Measurements from ENCODE around the gene HAL. TPM values are rescaled to one million over a fixed set of nuclear protein-coding genes. Genes with fewer than 3 reads are reported as not detected.

HAL gene
- total and polyA plus RNA-seq, 4 donors: 0.29 to 1.6 (median 0.33) TPM; not detected in 1

DNA sequence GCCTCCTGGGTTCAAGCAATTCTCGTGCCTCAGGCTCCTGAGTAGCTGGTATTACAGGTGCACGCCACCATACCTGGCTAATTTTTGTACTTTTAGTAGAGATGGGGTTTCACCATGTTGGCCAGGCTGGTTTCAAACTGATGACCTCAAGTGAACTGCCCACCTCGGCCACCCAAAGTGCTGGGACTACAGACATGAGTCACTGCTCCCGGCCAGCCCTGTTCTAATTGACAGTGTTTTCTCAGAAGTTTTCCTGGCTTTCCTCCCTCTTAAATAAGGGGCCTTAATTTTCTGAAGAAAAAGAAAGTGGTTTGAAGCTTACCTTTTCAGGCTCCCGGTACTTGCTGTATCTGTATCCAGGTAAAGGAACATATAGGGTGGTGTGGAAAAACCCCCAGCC, 1.7 kb downstream of the HAL start:
- Histone ChIP-seq H3K4me1 (ENCODE audit: control insufficient read depth, insufficient read depth, low read length) (no peaks in the 10 kb centered on the region), H3K36me3 (ENCODE audit: control insufficient read depth, insufficient read depth, low read length) (peaks cover 3% of the 10 kb centered on the region), H3K4me3 (ENCODE audit: low read depth, low read length) (no peak overlapping the region), H3K27ac (ENCODE audit: low read depth, low read length) (no peak overlapping the region), H3K9me3 (ENCODE audit: control insufficient read depth, insufficient read depth, low read length) (no peaks in the 10 kb centered on the region), H3K27me3 (ENCODE audit: control insufficient read depth, insufficient read depth, low read length) (no peaks in the 10 kb centered on the region)
- no peak for DNase-seq (ENCODE audit: low read depth in 4 of 6, low spot score in 6 of 6)
- 97% methylated on average over 3 of the region's 5 CpGs for whole genome bisulfite sequencing (ENCODE audit: insufficient coverage)

DNA sequence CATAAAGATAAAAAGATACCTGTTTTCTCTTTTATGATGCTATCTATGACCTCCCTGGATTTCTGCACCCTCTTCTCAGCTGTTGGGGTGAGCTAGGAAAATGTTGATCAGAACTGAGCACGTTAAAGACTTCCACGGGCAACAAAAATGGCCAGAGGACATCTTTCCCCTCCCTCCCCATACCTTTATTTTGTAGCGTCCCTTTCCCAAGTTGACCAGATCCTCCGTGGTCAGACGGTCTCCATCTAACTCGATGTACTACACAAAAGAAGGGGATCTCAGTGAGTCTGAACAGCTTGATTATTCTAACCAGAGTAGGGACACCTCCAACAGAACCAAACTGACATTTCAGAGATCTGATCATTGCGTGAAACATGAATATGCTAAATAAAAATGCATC, 2.2 kb downstream of the HAL start:
- Histone ChIP-seq H3K4me1 (ENCODE audit: control insufficient read depth, insufficient read depth, low read length) (no peaks in the 10 kb centered on the region), H3K4me3 (ENCODE audit: low read depth, low read length) (no peak overlapping the region), H3K27me3 (ENCODE audit: control insufficient read depth, insufficient read depth, low read length) (no peaks in the 10 kb centered on the region), H3K36me3 (ENCODE audit: control insufficient read depth, insufficient read depth, low read length) (peaks cover 3% of the 10 kb centered on the region), H3K9me3 (ENCODE audit: control insufficient read depth, insufficient read depth, low read length) (no peaks in the 10 kb centered on the region), H3K27ac (ENCODE audit: low read depth, low read length) (no peak overlapping the region)
- 94% methylated on average over 6 of the region's 7 CpGs for WGBS (ENCODE audit: insufficient coverage)
- no peak for DNase-seq (ENCODE audit: low read depth in 4 of 6, low spot score in 6 of 6)

DNA sequence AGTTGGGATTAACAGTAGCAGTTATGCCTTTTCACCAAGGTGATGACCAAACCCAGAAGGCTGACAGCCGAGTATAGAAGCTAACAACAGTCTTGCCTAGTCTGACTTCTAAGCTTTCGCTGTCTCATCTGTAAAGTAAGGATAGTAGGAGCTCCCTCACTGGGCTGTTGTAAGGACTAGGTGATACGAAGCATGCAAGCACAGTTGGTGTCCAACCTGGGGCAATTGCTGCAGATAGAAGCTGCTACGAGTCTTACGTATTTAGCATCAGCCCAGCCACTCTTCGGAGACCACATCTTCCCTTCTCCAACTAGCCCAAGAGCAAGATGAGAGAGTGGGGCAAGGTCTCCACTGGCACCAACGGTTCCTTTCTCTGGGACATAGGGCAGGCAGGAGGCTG, 6.0 kb downstream of the HAL start:
- Histone ChIP-seq H3K4me1 (ENCODE audit: control insufficient read depth, insufficient read depth, low read length) (no peaks in the 10 kb centered on the region), H3K36me3 (ENCODE audit: control insufficient read depth, insufficient read depth, low read length) (no peaks in the 10 kb centered on the region), H3K4me3 (ENCODE audit: low read depth, low read length) (no peak overlapping the region), H3K9me3 (ENCODE audit: control insufficient read depth, insufficient read depth, low read length) (no peaks in the 10 kb centered on the region), H3K27me3 (ENCODE audit: control insufficient read depth, insufficient read depth, low read length) (no peaks in the 10 kb centered on the region), H3K27ac (ENCODE audit: low read depth, low read length) (no peak overlapping the region)
- 77% methylated on average over 2 of the region's 7 CpGs for WGBS (ENCODE audit: insufficient coverage)
- DNase-seq (ENCODE audit: low read depth in 4 of 6, low spot score in 6 of 6): no peak

DNA sequence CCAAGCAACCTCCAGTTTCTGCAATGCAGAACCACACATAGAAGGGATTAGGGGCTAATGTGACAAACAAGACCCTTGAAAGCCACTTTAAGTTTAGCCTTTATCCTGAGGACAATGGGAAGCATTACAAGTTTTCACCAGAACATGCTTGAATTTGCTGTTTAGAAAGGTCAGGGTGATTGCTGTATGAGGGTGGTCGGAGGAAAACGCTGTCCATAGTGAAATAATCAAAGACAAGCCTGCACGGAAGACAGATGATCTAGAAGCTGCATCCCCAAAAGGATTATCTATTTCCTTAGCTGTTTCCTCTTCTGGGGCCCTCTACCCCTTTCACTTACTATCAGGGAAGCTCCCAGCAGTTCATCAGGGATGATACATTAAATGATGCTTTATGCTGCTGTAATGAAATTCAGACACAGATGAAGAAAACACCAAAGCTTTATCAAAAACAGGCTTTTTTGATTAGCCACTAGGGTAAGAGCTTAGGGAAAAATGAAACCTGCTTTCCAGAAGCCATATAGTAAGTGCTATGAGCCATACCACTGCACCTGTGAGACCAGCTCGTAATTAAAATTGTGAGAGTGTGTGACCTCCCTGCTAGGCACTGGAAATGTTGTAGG, 6.5 kb downstream of the HAL start:
- no peak overlapping the region for H3K4me3 ChIP-seq (ENCODE audit: low read depth, low read length)
- no peaks in the 10 kb centered on the region for H3K4me1 ChIP-seq (ENCODE audit: control insufficient read depth, insufficient read depth, low read length)
- WGBS (ENCODE audit: insufficient coverage): 82% methylated on average over 3 of the region's 4 CpGs
- H3K27ac ChIP-seq (ENCODE audit: low read depth, low read length): no peak overlapping the region
- no peaks in the 10 kb centered on the region for H3K36me3 ChIP-seq (ENCODE audit: control insufficient read depth, insufficient read depth, low read length)
- H3K27me3 ChIP-seq (ENCODE audit: control insufficient read depth, insufficient read depth, low read length): no peaks in the 10 kb centered on the region
- H3K9me3 ChIP-seq (ENCODE audit: control insufficient read depth, insufficient read depth, low read length): no peaks in the 10 kb centered on the region
- DNase-seq (ENCODE audit: low read depth in 4 of 6, low spot score in 6 of 6): no peak

DNA sequence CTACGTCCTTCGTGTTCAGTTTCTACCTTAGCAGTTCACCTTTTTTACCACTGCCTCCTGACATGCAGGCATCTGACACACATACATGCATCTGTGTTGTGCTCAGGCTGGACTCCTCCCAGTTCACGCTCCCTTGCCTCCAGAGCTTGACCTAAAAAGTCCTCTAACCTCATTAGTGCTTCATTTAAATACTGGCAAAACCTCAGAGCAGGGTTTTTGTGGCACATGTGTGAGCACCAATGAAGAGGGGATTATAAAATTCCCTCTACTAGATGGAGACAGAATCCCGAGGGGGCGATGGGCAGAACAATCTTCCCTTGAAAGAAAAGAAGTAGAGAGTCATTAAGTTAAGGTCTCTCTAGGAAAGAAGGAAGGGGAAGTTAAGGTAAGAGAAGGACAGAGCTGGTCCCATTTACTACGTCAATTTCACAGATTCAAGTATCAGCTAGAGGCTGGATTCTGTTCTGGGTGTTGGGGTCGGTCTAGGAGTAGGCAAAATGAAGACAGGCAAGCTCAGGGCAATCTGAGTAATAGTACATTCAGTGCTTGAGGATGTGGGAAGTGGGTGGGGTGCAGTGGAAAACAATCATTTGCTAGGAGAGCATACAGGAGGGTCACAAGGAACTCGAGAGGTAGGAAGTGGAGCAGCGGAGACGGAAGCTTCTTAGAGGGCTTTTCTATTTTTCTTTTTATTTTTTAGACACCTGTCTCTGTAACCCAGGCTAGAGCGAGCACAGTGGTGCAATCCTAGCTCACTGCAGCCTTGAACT, 7.5 kb downstream of the HAL start:
- Histone ChIP-seq H3K9me3 (ENCODE audit: control insufficient read depth, insufficient read depth, low read length) (no peaks in the 10 kb centered on the region), H3K27me3 (ENCODE audit: control insufficient read depth, insufficient read depth, low read length) (no peaks in the 10 kb centered on the region), H3K27ac (ENCODE audit: low read depth, low read length) (no peak overlapping the region), H3K4me3 (ENCODE audit: low read depth, low read length) (no peak overlapping the region), H3K36me3 (ENCODE audit: control insufficient read depth, insufficient read depth, low read length) (no peaks in the 10 kb centered on the region), H3K4me1 (ENCODE audit: control insufficient read depth, insufficient read depth, low read length) (no peaks in the 10 kb centered on the region)
- DNase-seq (ENCODE audit: low read depth in 4 of 6, low spot score in 6 of 6): no peak
- WGBS (ENCODE audit: insufficient coverage): 82% methylated on average over 7 of the region's 11 CpGs

DNA sequence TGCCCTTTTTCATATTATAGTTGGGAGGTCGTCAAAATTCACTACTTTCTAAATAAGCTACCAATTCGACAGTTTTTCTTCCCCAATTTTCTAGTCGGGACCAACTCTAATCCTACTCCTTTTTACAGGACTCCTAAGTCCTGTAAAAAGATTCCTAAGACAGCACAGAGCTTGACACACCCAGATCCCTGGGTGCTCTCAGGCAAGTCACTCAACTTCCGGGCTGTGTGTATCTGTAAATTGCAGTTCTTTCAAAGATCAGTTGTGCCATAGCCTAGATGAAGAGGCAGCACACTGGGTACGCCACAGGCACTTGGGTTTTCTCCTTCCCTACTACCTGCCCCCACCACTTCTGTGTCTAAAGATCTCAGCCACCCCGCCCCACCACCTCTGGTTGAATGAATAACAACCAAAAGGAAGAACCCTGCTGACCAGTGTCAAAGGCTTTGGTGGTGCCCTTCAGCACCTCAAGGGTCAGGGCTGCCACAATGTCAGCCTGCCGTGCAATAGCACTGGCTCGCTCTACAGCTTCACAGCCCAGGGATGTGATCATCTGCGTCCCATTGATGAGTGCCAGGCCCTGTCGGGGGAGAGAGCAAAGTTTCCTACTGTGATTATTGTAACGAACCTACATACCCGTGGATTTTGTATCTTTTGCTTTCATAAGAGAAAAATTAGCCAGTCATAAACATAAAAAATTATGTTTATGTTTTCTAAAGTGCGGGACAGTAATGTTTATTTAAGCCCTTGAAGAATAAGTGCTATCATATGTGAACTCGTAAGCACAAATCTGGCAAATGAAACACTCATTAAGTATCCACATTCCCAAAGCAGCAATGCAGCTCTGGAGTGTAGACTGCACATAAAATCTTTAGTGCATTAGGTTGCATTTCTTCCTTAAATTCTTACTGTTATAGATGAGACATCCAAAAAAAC, 9.2 kb downstream of the HAL start:
- 70% methylated on average over 8 of the region's 14 CpGs for WGBS (ENCODE audit: insufficient coverage)
- H3K27me3 ChIP-seq (ENCODE audit: control insufficient read depth, insufficient read depth, low read length): no peaks in the 10 kb centered on the region
- no peaks in the 10 kb centered on the region for H3K4me1 ChIP-seq (ENCODE audit: control insufficient read depth, insufficient read depth, low read length)
- peak in 1 of 6 donors; percentile 48 for DNase-seq (ENCODE audit: low read depth in 4 of 6, low spot score in 6 of 6)
- no peaks in the 10 kb centered on the region for H3K36me3 ChIP-seq (ENCODE audit: control insufficient read depth, insufficient read depth, low read length)
- H3K27ac ChIP-seq (ENCODE audit: low read depth, low read length): no peak overlapping the region
- H3K9me3 ChIP-seq (ENCODE audit: control insufficient read depth, insufficient read depth, low read length): no peaks in the 10 kb centered on the region
- no peak overlapping the region for H3K4me3 ChIP-seq (ENCODE audit: low read depth, low read length)

DNA sequence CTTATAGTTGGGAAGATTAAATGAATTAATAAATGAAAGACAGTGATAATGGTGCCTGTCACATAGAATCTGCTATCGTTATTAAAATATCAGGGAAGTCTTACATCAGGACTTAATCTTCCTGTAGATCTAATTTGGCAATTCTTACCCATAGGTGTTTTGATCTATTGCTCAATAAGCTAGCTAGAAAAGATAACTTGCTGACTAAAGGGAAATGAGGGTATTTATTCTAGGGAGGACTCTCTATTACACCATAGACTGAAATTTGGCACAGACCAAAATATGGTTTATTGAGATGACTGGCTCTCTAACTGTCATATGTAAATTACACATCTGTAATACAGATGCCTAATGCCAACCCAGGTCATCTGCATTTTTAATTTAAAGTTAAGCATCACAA, 11.5 kb downstream of the HAL start:
- Histone ChIP-seq H3K4me3 (ENCODE audit: low read depth, low read length) (no peak overlapping the region), H3K9me3 (ENCODE audit: control insufficient read depth, insufficient read depth, low read length) (no peaks in the 10 kb centered on the region), H3K27me3 (ENCODE audit: control insufficient read depth, insufficient read depth, low read length) (no peaks in the 10 kb centered on the region), H3K4me1 (ENCODE audit: control insufficient read depth, insufficient read depth, low read length) (no peaks in the 10 kb centered on the region), H3K36me3 (ENCODE audit: control insufficient read depth, insufficient read depth, low read length) (no peaks in the 10 kb centered on the region), H3K27ac (ENCODE audit: low read depth, low read length) (no peak overlapping the region)
- DNase-seq (ENCODE audit: low read depth in 4 of 6, low spot score in 6 of 6): no peak
- no CpG with 5 or more reads among the region's 1 CpG for WGBS (ENCODE audit: insufficient coverage)

DNA sequence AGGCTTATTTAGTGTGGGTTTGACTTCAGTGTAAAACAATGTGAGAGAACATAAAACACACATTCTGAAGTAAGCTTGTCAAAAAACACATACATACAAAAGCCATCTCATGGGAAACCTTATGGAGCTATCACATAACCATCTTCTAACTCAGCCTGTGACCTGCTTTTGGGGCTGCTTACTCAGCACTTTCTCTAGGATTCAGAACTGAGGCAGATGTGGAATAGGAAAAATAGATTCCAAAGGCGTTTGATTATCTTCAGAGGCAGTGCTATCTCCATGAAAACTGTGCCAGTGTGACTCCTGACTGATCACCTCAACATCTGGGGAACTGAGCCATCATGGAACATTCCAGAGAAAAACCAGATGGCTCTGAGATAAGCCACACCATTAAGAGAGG, 13.5 kb downstream of the HAL start:
- no peaks in the 10 kb centered on the region for H3K27me3 ChIP-seq (ENCODE audit: control insufficient read depth, insufficient read depth, low read length)
- no peaks in the 10 kb centered on the region for H3K9me3 ChIP-seq (ENCODE audit: control insufficient read depth, insufficient read depth, low read length)
- DNase-seq (ENCODE audit: low read depth in 4 of 6, low spot score in 6 of 6): no peak
- H3K4me1 ChIP-seq (ENCODE audit: control insufficient read depth, insufficient read depth, low read length): no peaks in the 10 kb centered on the region
- no peak overlapping the region for H3K4me3 ChIP-seq (ENCODE audit: low read depth, low read length)
- H3K36me3 ChIP-seq (ENCODE audit: control insufficient read depth, insufficient read depth, low read length): no peaks in the 10 kb centered on the region
- no CpG with 5 or more reads among the region's 1 CpG for WGBS (ENCODE audit: insufficient coverage)
- no peak overlapping the region for H3K27ac ChIP-seq (ENCODE audit: low read depth, low read length)

DNA sequence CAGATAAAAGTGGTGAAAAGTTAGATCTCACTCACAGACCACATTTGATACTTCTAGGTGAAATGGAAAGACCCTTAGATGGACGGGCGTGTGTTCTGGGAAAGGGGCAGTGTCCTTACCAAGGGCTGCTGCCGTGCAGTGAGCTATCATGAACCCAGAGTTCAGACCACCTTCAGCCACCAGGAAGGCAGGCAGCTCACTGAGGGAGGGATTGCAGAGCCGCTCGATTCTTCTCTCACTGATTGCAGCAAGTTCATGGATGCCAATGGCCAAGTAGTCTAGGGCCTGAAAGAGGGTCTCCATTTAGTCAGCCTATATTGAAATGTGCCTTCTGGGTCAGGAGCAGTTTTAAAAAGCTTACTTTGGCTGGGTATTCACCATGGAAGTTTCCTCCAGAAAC, 15.7 kb downstream of the HAL start:
- no peak overlapping the region for H3K4me3 ChIP-seq (ENCODE audit: low read depth, low read length)
- no peaks in the 10 kb centered on the region for H3K36me3 ChIP-seq (ENCODE audit: control insufficient read depth, insufficient read depth, low read length)
- H3K4me1 ChIP-seq (ENCODE audit: control insufficient read depth, insufficient read depth, low read length): no peaks in the 10 kb centered on the region
- no peaks in the 10 kb centered on the region for H3K9me3 ChIP-seq (ENCODE audit: control insufficient read depth, insufficient read depth, low read length)
- DNase-seq (ENCODE audit: low read depth in 4 of 6, low spot score in 6 of 6): no peak
- no peaks in the 10 kb centered on the region for H3K27me3 ChIP-seq (ENCODE audit: control insufficient read depth, insufficient read depth, low read length)
- WGBS (ENCODE audit: insufficient coverage): 88% methylated on average over 5 of the region's 5 CpGs
- H3K27ac ChIP-seq (ENCODE audit: low read depth, low read length): no peak overlapping the region
